HepG2 (cell line): ENCODE measurements around the gene CHCHD5. TPM values are rescaled to one million over a fixed set of nuclear protein-coding genes. Genes with fewer than 3 reads are reported as not detected.

Experiments used
- ATAC-seq: fragments of 200-7000 bp; cut with Tn5 transposase; 3 replicates; pipeline ENCODE4 v1.9.1; 2020; ENCODE audit warnings: mild to moderate bottlenecking, moderate library complexity
- BruUV-seq: library from RNA; stranded (reverse); fragments of 400-500 nt; replicated peaks from 2 replicates; lab custom pipeline; 2021; lab: Mats Ljungman, UMichigan
- CTCF ChIA-PET: fragments of 300-600 bp; formaldehyde crosslinking; extraction: SDS; loops from one replicate; lab custom pipeline; 2021; ENCODE audit warnings: low total read pairs, inconsistent platforms, low intra/inter-chr PET ratio; lab: Yijun Ruan, JAX
- POLR2A ChIA-PET: fragments of 350-600 bp; sonication (Branson Sonifier 250); formaldehyde crosslinking; loops from one replicate; lab custom pipeline; 2020; ENCODE audit warnings: antibody characterized with exemption, inconsistent platforms; lab: Yijun Ruan, JAX
- DNase-seq: peaks from one replicate; pipeline ENCODE4 v3.0.0-alpha.2; 2015; ENCODE audit warnings: low spot score
- FAIRE-seq: peaks from 3 replicates; lab custom pipeline; 2011; peaks lifted over from hg19 to GRCh38; lab: Jason Lieb, UNC
- H2AFZ ChIP-seq: one replicate; pipeline ENCODE4 v1.6.1; 2011; ENCODE audit warnings: low read length, inconsistent platforms
- H3K27ac ChIP-seq: fragments of 300-600 bp; 3 replicates; pipeline ENCODE4 v1.8.0; 2011; ENCODE audit warnings: mixed run types, mild to moderate bottlenecking, mixed read lengths, low read length, inconsistent platforms; ENCODE audit not compliant: insufficient read depth; ENCODE audit errors: extremely low read length
- H3K27me3 ChIP-seq, 2 experiments: fragments of 200-600 bp in 1 of 2; 2 replicates in 1 of 2; 3 replicates in 1 of 2; pipeline versions ENCODE4 v1.6.0 to v1.8.0; 2011; ENCODE audit warnings: low read length in 2 of 2, mild to moderate bottlenecking in 2 of 2, moderate library complexity in 2 of 2, inconsistent platforms in 1 of 2; ENCODE audit not compliant: insufficient read depth in 2 of 2, control insufficient read depth in 1 of 2
- H3K36me3 ChIP-seq, 2 experiments: fragments of 200-600 bp in 1 of 2; replicated peaks in 1 of 2; 2 replicates in 1 of 2; 3 replicates in 1 of 2; pipeline versions ENCODE4 v1.5.1 to v1.8.0; 2011; ENCODE audit warnings: low read length in 2 of 2, inconsistent platforms in 1 of 2; ENCODE audit not compliant: insufficient read depth in 2 of 2, control insufficient read depth in 1 of 2
- H3K4me1 ChIP-seq: 2 replicates; pipeline ENCODE4 v1.5.1; 2012; ENCODE audit warnings: low read length, inconsistent platforms; ENCODE audit not compliant: insufficient read depth
- H3K4me2 ChIP-seq: 2 replicates; pipeline ENCODE4 v1.6.0; 2011; ENCODE audit warnings: low read depth, low read length, inconsistent platforms
- H3K4me3 ChIP-seq, 3 experiments: fragments of 200-600 bp in 1 of 3; sonication (generic), shearing (Covaris generic) in 1 of 3; replicated peaks in 1 of 3; 2 replicates each; pipeline ENCODE4 v1.5.1; 2011 to 2016; ENCODE audit warnings: low read length in 3 of 3, inconsistent platforms in 2 of 3, low read depth in 2 of 3, mild to moderate bottlenecking in 2 of 3, control low read depth in 1 of 3, mixed read lengths in 1 of 3; ENCODE audit not compliant: insufficient read depth in 1 of 3
- H3K79me2 ChIP-seq: one replicate; pipeline ENCODE4 v1.6.1; 2011; ENCODE audit warnings: low read length, inconsistent platforms; ENCODE audit not compliant: insufficient read depth
- H3K9ac ChIP-seq: 2 replicates; pipeline ENCODE4 v1.6.0; 2011; ENCODE audit warnings: mild to moderate bottlenecking, low read depth, low read length, inconsistent platforms; ENCODE audit not compliant: insufficient read depth
- H3K9me3 ChIP-seq: 2 replicates; pipeline ENCODE4 v1.5.1; 2012; ENCODE audit warnings: mild to moderate bottlenecking, low read length
- H4K20me1 ChIP-seq: 2 replicates; pipeline ENCODE4 v1.6.0; 2011; ENCODE audit warnings: inconsistent platforms, mild to moderate bottlenecking, low read length, moderate library complexity; ENCODE audit not compliant: insufficient read depth
- HMG20A ChIP-seq: IDR thresholded peaks from 2 replicates; pipeline ENCODE4 v1.6.1; 2016; ENCODE audit warnings: borderline replicate concordance
- NR2F6 ChIP-seq, 2 experiments: IDR thresholded peaks; 2 replicates each; pipeline ENCODE4 v1.6.1; 2016; ENCODE audit warnings: antibody characterized with exemption in 1 of 2, mild to moderate bottlenecking in 1 of 2
- SOX5 ChIP-seq: IDR thresholded peaks from 2 replicates; pipeline ENCODE4 v1.6.1; 2016; ENCODE audit warnings: borderline replicate concordance
- TOE1 ChIP-seq: sonication (generic); formaldehyde crosslinking; IDR thresholded peaks from 2 replicates; pipeline ENCODE4 v1.4.0; 2020; ENCODE audit warnings: mild to moderate bottlenecking, missing genetic modification reagents
- ZNF143 ChIP-seq: sonication (generic); formaldehyde crosslinking; IDR thresholded peaks from 2 replicates; pipeline ENCODE4 v1.4.0; 2020; ENCODE audit warnings: missing genetic modification reagents
- ZNF576 ChIP-seq: sonication (generic); formaldehyde crosslinking; IDR thresholded peaks from 2 replicates; pipeline ENCODE4 v1.4.0; 2020; ENCODE audit warnings: mild to moderate bottlenecking, missing genetic modification reagents
- WGBS: methylation state at CpG from one replicate; pipeline ENCODE4 v1.1.6; 2017; ENCODE audit warnings: low lambda C conversion rate; 5-methylcytosine and 5-hydroxymethylcytosine counted together
- in situ Hi-C: cut with HindIII; loops from 2 replicates; pipeline ENCODE4 v1.10.0; 2017; ENCODE audit warnings: low pct_unique_long_range_greater_than_20kb; ENCODE audit not compliant: extremely low pct_ligation_motif_present
- intact Hi-C: fragments of 100-400 bp; cut with micrococcal nuclease; formaldehyde crosslinking; loops from one replicate; pipeline ENCODE4 v1.10.0; 2022; ENCODE audit not compliant: unreplicated experiment
- polyA plus RNA-seq, 8 experiments: library from polyadenylated mRNA; depleted of rRNA in 3 of 8; stranded (reverse) in 7 of 8; unstranded in 1 of 8; fragments of >200 nt; fragmentation: Illumina TruSeq in 4 of 8; extraction: Trizol in 4 of 8; gene quantifications; 2 replicates each; pipeline versions ENCODE4 v1.2.1 to v1.2.3, GENCODE V29; 2011 to 2016; ENCODE audit warnings: low read depth in 4 of 8, missing spikeins in 1 of 8, mixed read lengths in 1 of 8; ENCODE audit not compliant: insufficient read depth in 1 of 8
- total RNA-seq, 5 experiments: library from RNA; depleted of rRNA; stranded (reverse); fragments of >200 nt; fragmentation: Illumina TruSeq; extraction: Trizol; gene quantifications; 2 replicates each; pipeline ENCODE4 v1.2.3, GENCODE V29; 2016; ENCODE audit warnings: low read depth in 1 of 5

Gene CHCHD5
- total and polyA plus RNA-seq, 2 of the 13 experiments (the other 11 are each of a cell fraction or from before 2014, with no cell fraction given), result 19.0 to 23.9 TPM

GRCh38 chr2:112625474-112626114, 41.2 kb downstream of the CHCHD5 start:
- H3K27ac ChIP-seq, result no peak overlapping the region
- no peaks in the 10 kb centered on the region for H3K9me3 ChIP-seq
- ChIA-PET CTCF (interaction anchor here (2.1 to 7.3 kb wide), 3 partner anchors 26 to 101 kb away, joined by 5 to 113 read pairs (median 33); no protein-coding TSS in a partner anchor), POLR2A (interaction anchor here (1.9 to 2.5 kb wide), 2 partner anchors 19 to 101 kb away, joined by 4 to 29 read pairs; partner anchors contain the start of gene SLC20A1)
- no peak overlapping the region for H3K4me3 ChIP-seq
- FAIRE-seq (no peak), ATAC-seq (no peak), DNase-seq (no peak)
- intact Hi-C loops, result loop anchor here (1.0 to 2.0 kb wide), 3 partner anchors 19 to 101 kb away; partner anchors contain the start of gene SLC20A1
- H3K79me2 ChIP-seq, result no peaks in the 10 kb centered on the region
- H3K27me3 ChIP-seq, result peaks cover 0 to 23% of the 10 kb centered on the region in 2 experiments; a peak in 4 of 5 replicates
- no peaks in the 10 kb centered on the region for H4K20me1 ChIP-seq
- in situ Hi-C loops, result loop anchor here (5.0 kb wide), 2 partner anchors 62 to 97 kb away; partner anchors contain the start of gene NT5DC4
- no peaks in the 10 kb centered on the region for H3K36me3 ChIP-seq
- TF ChIP-seq ZNF576 (CRISPR knock-in tag) (no peak), ZNF143 (CRISPR knock-in tag) (no peak), NR2F6 (IDR thresholded peaks at IDR 0.05) (no peak), NR2F6 (CRISPR knock-in tag; IDR thresholded peaks at IDR 0.05) (no peak), TOE1 (CRISPR knock-in tag) (no peak), HMG20A (CRISPR knock-in tag) (no peak), SOX5 (CRISPR knock-in tag) (no peak)
- no TSS peak for BruUV-seq
- H3K4me2 ChIP-seq, result no peak overlapping the region
- H2AFZ ChIP-seq, result no peak overlapping the region
- H3K4me1 ChIP-seq, result peaks cover 23% of the 10 kb centered on the region
- H3K9ac ChIP-seq, result no peak overlapping the region
- WGBS, result 21% methylated on average over 7 of the region's 7 CpGs
